Adrenal gland (tissue), 12 donors: ENCODE measurements around the gene CACNA1C. TPM values are rescaled to one million over a fixed set of nuclear protein-coding genes. Genes with fewer than 3 reads are reported as not detected.
A peak's percentile ranks its signal among the peaks of the same experiment; 100 is the strongest.

Experiments
- DNase-seq, 7 donors: peaks; one replicate each; pipeline ENCODE4 v3.0.0-alpha.2; 2019 to 2020
- H3K27ac ChIP-seq, 5 donors: fragments of 200-600 bp; sonication (generic) in 4 of 5; 1 replicate in 3 of 5; 2 replicates in 2 of 5; pipeline versions ENCODE4 v1.5.1 to v1.8.0; 2016 to 2020; ENCODE audit warnings: mild to moderate bottlenecking in 1 of 5
- H3K27me3 ChIP-seq: fragments of 200-600 bp; 2 replicates; pipeline ENCODE4 v1.8.0; 2021
- H3K36me3 ChIP-seq, 2 donors: fragments of 200-600 bp; replicated peaks in 1 of 2; 1 replicate in 1 of 2; 2 replicates in 1 of 2; pipeline versions ENCODE4 v1.5.1 to v1.8.0; 2018 to 2022
- H3K4me1 ChIP-seq, 2 donors: fragments of 200-600 bp; replicated peaks in 1 of 2; 1 replicate in 1 of 2; 2 replicates in 1 of 2; pipeline versions ENCODE4 v1.5.1 to v1.8.0; 2018 to 2021
- H3K4me3 ChIP-seq, 4 donors: fragments of 200-600 bp; sonication (generic) in 3 of 4; one replicate each; pipeline ENCODE4 v1.5.1; 2016 to 2018
- H3K9me3 ChIP-seq, 3 donors: fragments of 200-600 bp; sonication (generic) in 1 of 3; replicated peaks in 1 of 3; 1 replicate in 2 of 3; 2 replicates in 1 of 3; pipeline versions ENCODE4 v1.5.1 to v1.8.0; 2016 to 2021
- CTCF ChIP-seq, 6 experiments: fragments of 450-650 bp in 4 of 6; fragments of 200-600 bp in 2 of 6; sonication (generic) in 1 of 6; IDR thresholded peaks; 1 replicate in 5 of 6; 2 replicates in 1 of 6; pipeline versions ENCODE4 v1.5.1 to v1.8.0; 2016 to 2021; ENCODE audit warnings: antibody characterized with exemption in 6 of 6, mild to moderate bottlenecking in 2 of 6, moderate library complexity in 1 of 6
- POLR2A ChIP-seq, 2 donors: fragments of 450-650 bp; IDR thresholded peaks; one replicate each; pipeline ENCODE4 v1.6.1; 2017; ENCODE audit warnings: antibody characterized with exemption in 2 of 2, mild to moderate bottlenecking in 2 of 2, moderate library complexity in 1 of 2
- WGBS, 4 donors: extraction: QIAGEN DNeasy Blood & Tissue Kit in 2 of 4; methylation state at CpG; one replicate each; pipeline versions ENCODE4 v1.1.5 to v1.1.7; 2013 to 2017; 5-methylcytosine and 5-hydroxymethylcytosine counted together
- intact Hi-C, 2 donors: fragments of 100-400 bp; cut with DNase I; formaldehyde crosslinking; loops; one replicate each; pipeline versions ENCODE4 v1.14.1 to v1.15.0; 2022 to 2023
- polyA plus RNA-seq, 3 donors: library from polyadenylated mRNA; stranded (reverse); fragments of 200-250 nt in 2 of 3; fragments of 350-450 nt in 1 of 3; fragmentation: Illumina TruSeq in 1 of 3; extraction: RNeasy Lipid Tissue Mini Kit (QIAGEN cat#74804) in 1 of 3; gene quantifications; one replicate each; pipeline ENCODE4 v1.2.3, GENCODE V29; 2013 to 2014
- total RNA-seq, 9 donors: library from RNA; depleted of rRNA in 4 of 9; stranded (reverse); fragments of >200 nt in 4 of 9; fragments of 120-200 nt in 1 of 9; fragmentation: NEBNext Ultra II Directional in 1 of 9; extraction: Animal tissue kit (Norgen Biotek cat#: 25700) in 1 of 9; gene quantifications; one replicate each; pipeline versions ENCODE4 v1.1.0 to v1.2.4, GENCODE V29; 2013 to 2023
- donor health status: healthy with polysubstance abuse.
- donor health status: Bipolar disorder and iron deficiency.
- donor health status: DM: yes; HTN: yes; CAD: no.
- donor health status: DM: no; HTN: no; CAD: no.
- donor health status: DM: no; HTN: no; CAD: no.
- donor health status: DM: yes; HTN: yes; CAD: no.

The CACNA1C gene
- total and polyA plus RNA-seq, 12 donors, result 1.4 to 5.8 (median 3.5) TPM

- DNase-seq, result peak; percentile 69 to 88 (median 79)
- no peak for TF ChIP-seq POLR2A (IDR thresholded peaks at IDR 0.05)
- TF ChIP-seq CTCF (IDR thresholded peaks at IDR 0.05), result peak in 4 of 6 experiments; percentile 22 to 32 (median 24)
- WGBS, 4 donors, result 11 to 18% (median 15%) methylated on average over 4 of the region's 4 CpGs
- Histone ChIP-seq H3K36me3 (no peaks in the 10 kb centered on the region), H3K4me1 (peaks cover 16 to 28% of the 10 kb centered on the region in 2 donors), H3K27ac (peak overlapping the region; percentile 67 to 87 (median 73)), H3K9me3 (no peaks in the 10 kb centered on the region), H3K4me3 (no peak overlapping the region), H3K27me3 (no peaks in the 10 kb centered on the region)
- intact Hi-C loops, result no loop called here
Observed at GRCh38 chr12:2013527-2014223, 39.1 kb upstream of the CACNA1C start.

GRCh38 chr12:2014231-2014630 is 38.6 kb upstream of the CACNA1C start:
- intact Hi-C loops, result no loop called here
- no peaks in the 10 kb centered on the region for H3K36me3 ChIP-seq
- TF ChIP-seq POLR2A (IDR thresholded peaks at IDR 0.05), result no peak
- TF ChIP-seq CTCF (IDR thresholded peaks at IDR 0.05), result peak in 1 of 6 experiments; percentile 1
- H3K27me3 ChIP-seq, result no peaks in the 10 kb centered on the region
- H3K27ac ChIP-seq, result peak overlapping the region; percentile 67 to 87 (median 73)
- H3K4me3 ChIP-seq, result no peak overlapping the region
- H3K9me3 ChIP-seq, result no peaks in the 10 kb centered on the region
- WGBS, 4 donors, result 66 to 78% (median 70%) methylated on average over 4 of the region's 4 CpGs
- DNase-seq, result no peak
- peaks cover 16 to 28% of the 10 kb centered on the region in 2 donors for H3K4me1 ChIP-seq

GRCh38 chr12:2016862-2017545 is 35.8 kb upstream of the CACNA1C start:
- 84 to 94% (median 92%) methylated on average over 9 of the region's 9 CpGs for WGBS, 4 donors
- TF ChIP-seq POLR2A (IDR thresholded peaks at IDR 0.05), result no peak
- TF ChIP-seq CTCF (IDR thresholded peaks at IDR 0.05), result no peak
- H3K36me3 ChIP-seq, result no peaks in the 10 kb centered on the region
- intact Hi-C loops, result no loop called here
- no peaks in the 10 kb centered on the region for H3K27me3 ChIP-seq
- no peaks in the 10 kb centered on the region for H3K9me3 ChIP-seq
- no peak for DNase-seq
- no peak overlapping the region for H3K4me3 ChIP-seq
- H3K4me1 ChIP-seq, result peaks cover 16 to 28% of the 10 kb centered on the region in 2 donors
- H3K27ac ChIP-seq, result no peak overlapping the region

- Histone ChIP-seq H3K9me3 (no peaks in the 10 kb centered on the region), H3K36me3 (no peaks in the 10 kb centered on the region), H3K4me1 (peaks cover 12 to 23% of the 10 kb centered on the region in 2 donors), H3K27me3 (no peaks in the 10 kb centered on the region), H3K27ac (no peak overlapping the region), H3K4me3 (no peak overlapping the region)
- TF ChIP-seq POLR2A (IDR thresholded peaks at IDR 0.05) (no peak), CTCF (IDR thresholded peaks at IDR 0.05) (no peak)
- intact Hi-C loops, result no loop called here
- no peak for DNase-seq
- 68 to 71% (median 69%) methylated on average over 12 of the region's 12 CpGs for WGBS, 4 donors
Observed at GRCh38 chr12:2017546-2018337, 35.0 kb upstream of the CACNA1C start.
